ENCODE results near the gene U2SURP.

U2SURP gene

DNA sequence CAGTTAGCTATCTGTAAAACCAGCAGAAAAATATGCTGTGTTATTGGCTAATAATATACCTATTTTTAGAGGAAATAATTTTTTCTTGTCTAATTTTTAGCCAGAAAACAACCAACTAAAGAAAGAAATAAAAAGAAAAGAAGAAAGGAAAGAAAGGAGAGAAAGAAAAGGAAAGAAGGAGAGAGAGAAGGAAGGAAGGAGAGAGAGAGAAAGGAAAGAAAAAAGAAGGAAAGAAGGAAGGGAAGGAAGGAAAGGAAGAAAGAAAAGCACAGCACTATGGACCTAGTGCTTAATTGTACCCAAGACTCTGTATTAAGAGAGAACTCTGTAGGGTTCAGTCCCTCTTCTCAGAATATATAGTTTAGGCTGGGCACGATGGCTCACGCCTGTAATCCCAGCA lies 34.6 kb upstream of the U2SURP start:
- TF ChIP-seq, protein P1, sequence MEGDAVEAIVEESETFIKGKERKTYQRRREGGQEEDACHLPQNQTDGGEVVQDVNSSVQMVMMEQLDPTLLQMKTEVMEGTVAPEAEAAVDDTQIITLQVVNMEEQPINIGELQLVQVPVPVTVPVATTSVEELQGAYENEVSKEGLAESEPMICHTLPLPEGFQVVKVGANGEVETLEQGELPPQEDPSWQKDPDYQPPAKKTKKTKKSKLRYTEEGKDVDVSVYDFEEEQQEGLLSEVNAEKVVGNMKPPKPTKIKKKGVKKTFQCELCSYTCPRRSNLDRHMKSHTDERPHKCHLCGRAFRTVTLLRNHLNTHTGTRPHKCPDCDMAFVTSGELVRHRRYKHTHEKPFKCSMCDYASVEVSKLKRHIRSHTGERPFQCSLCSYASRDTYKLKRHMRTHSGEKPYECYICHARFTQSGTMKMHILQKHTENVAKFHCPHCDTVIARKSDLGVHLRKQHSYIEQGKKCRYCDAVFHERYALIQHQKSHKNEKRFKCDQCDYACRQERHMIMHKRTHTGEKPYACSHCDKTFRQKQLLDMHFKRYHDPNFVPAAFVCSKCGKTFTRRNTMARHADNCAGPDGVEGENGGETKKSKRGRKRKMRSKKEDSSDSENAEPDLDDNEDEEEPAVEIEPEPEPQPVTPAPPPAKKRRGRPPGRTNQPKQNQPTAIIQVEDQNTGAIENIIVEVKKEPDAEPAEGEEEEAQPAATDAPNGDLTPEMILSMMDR (IDR thresholded peaks at IDR 0.05; ENCODE audit: insufficient read depth, low read depth, low read length, missing control alignments) = no peak
- H3K4me3 ChIP-seq (ENCODE audit: low read depth, low read length) = no peak overlapping the region
- no peak for DNase-seq (ENCODE audit: low read depth)

- TF ChIP-seq, protein P1 (IDR thresholded peaks at IDR 0.05; ENCODE audit: insufficient read depth, low read depth, low read length, missing control alignments) = no peak
- DNase-seq (ENCODE audit: low read depth) = no peak
- H3K4me3 ChIP-seq (ENCODE audit: low read depth, low read length) = no peak overlapping the region
These were observed 32.9 kb upstream of the U2SURP start for GRCh38 chr3:142968319-142969025.

GRCh38 chr3:142971431-142971830 lies 29.9 kb upstream of the U2SURP start:
- no peak overlapping the region for H3K4me3 ChIP-seq (ENCODE audit: low read depth, low read length)
- DNase-seq (ENCODE audit: low read depth) = no peak
- TF ChIP-seq, protein P1 (IDR thresholded peaks at IDR 0.05; ENCODE audit: insufficient read depth, low read depth, low read length, missing control alignments) = no peak

DNA sequence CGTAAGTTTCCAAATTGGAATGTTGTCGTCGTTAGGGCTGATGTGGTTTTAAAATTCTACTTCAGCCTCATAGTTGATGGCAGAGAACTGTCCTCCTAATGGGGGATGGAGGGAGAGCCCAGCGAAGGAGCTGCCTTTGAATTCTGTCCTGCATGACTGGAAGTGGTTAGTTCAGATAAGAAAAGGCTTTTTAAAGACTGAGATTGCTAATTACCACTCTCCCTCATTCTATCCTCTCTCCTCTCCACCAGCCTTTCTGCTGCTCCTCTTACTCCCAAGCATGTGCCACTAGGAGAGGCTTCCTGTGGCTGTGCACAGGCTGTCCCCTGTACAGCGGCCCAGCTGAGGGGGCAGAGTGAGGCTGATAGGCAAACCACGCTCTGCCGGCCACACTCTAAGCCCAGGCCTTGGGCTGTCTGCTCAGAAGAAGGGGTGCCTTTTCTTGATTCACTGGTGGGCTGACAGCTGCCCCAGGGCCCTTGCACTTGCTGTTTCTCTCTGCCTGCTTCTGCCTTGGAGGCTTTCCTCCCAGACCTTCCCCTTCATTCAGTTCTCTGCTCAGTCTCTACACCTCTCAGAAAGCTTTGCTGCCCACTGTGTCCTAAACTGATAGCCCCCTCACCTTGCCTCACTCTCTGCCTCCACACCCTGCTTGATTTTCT lies 29.1 kb upstream of the U2SURP start:
- TF ChIP-seq, protein P1 (IDR thresholded peaks at IDR 0.05; ENCODE audit: insufficient read depth, low read depth, low read length, missing control alignments) = no peak
- H3K4me3 ChIP-seq (ENCODE audit: low read depth, low read length) = no peak overlapping the region
- no peak for DNase-seq (ENCODE audit: low read depth)

DNA sequence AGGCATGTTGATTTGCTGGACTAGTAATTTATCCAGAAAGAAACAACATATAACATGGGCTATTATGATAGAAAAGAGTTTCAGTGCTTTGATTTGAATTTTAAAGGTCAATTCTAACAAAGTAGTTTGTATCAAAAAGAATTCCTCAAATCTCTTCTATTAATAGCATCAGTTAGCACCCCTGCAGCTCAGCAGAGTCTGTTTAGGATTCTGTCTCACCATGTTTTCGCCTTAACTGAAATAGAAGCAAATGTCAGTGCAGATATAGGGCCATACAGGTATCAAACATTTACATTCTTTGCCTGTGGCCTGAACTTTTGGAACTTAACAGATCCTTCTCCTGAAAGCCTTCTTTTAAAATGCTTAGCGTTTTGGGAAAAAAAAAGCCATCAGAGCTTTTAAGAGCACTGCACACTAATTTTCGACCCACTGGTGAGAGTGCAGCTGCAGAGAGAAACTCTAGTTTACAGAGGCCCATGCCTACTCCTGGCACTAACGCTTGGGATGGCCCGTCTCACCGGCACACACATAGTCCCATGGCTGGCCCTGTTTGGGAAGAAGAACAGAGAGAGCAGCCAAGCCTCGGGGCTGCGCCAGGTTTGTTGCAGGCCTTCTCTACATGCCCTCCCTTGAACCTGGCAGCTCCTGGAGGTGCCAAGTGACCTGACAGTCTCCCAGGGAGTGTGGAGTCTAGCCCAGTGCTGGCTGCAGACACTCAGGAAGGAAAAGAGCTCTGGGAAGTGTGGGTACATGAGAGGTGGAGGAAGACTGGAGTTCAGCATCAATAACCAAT lies 28.0 kb upstream of the U2SURP start:
- DNase-seq (ENCODE audit: low read depth) = no peak

DNA sequence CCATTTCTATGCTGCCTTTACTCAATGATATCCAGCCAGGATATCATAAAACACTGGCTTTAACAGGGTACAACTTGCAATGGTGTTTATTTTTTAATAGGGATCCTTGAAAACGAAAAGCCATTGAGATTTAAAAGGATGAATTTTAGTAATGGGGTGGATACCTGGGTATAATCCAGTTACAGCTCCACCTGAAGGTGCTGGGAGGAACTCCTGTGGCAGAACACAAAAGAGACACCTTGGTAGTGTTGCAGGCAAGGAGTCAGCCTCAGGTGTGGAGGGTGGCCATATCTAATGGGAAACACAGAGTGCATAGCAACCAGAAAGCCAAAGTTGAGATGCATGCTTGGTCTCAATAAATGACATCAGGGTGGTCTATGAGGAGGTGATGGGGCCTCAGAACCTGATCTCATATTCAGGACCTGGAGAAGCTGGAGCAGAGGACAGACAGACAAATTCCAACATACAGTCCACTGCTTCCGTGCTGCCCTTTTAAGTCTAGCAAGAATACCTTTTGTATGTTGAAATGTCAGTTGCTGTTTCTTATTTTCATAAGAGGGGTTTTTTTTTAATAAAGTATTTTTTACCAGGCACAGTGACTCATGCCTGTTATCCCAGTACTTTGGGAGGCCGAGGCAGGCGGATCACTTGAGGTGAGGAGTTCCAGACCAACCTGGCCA lies 25.9 kb upstream of the U2SURP start:
- TF ChIP-seq, protein P1 (IDR thresholded peaks at IDR 0.05; ENCODE audit: insufficient read depth, low read depth, low read length, missing control alignments) = peak; percentile 9
- no peak overlapping the region for H3K4me3 ChIP-seq (ENCODE audit: low read depth, low read length)
- no peak for DNase-seq (ENCODE audit: low read depth)

More for the DNA sequence above, 28.0 kb upstream of the U2SURP start:
- H3K4me3 ChIP-seq (ENCODE audit: low read depth, low read length) = no peak overlapping the region
- TF ChIP-seq, protein P1 (IDR thresholded peaks at IDR 0.05; ENCODE audit: insufficient read depth, low read depth, low read length, missing control alignments) = no peak
